AML-193 (cell line): ENCODE results near the gene FAM83B.

Experiments used
- DNase-seq, 2 experiments: peaks; one replicate each; lab custom pipeline; 2025; lab: John Stamatoyannopoulos, UW

Gene FAM83B

DNA sequence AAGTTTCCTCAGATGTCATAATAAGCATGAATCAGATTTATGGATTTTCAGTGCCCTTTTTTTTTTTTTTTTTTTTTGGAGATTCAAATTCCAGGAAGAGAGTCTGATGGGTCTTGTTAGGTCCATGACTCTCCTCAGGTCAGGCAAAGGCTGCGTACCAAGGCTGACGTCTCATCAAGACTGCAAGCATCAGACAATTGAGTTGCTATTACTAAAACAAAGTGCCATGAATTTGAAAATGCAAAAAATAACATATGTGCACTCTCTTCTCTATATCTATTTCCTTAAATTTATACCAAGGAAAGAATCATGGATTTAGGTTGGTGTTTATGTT lies 134.7 kb downstream of the FAM83B start:
- no peak for DNase-seq

DNA sequence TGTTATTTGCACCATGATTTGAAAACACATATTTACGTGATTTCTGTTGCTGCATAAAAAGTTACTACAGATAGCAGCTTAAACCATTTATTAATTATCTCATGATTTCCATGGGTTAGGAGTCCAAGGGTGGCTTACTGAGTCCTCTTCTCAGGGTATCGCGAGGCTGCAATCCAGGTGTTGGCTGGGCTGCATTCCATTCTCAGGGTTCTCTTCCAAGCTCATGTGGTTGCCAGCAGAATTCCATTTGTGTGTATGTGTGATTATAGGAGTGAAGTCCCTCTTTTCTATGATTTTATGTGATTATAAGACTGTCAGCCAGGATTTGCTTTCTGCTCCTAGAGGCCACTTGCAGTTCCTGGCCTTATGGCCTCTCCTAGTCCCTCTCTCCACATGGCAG lies 135.1 kb downstream of the FAM83B start:
- no peak for DNase-seq

- no peak for DNase-seq
Observed at GRCh38 chr6:54987633-54988290, 141.2 kb downstream of the FAM83B start.

GRCh38 chr6:54988576-54988975 lies 142.0 kb downstream of the FAM83B start:
- DNase-seq, result no peak

GRCh38 chr6:54990001-54990400 lies 143.4 kb downstream of the FAM83B start:
- no peak for DNase-seq
